ENCODE data around the gene MARCHF10.
"Not testable (repeated sequence)": the region's sequence is repeated elsewhere in the genome, so short reads cannot be mapped to it uniquely, and the experiment has no call there.

Gene MARCHF10, protein sequence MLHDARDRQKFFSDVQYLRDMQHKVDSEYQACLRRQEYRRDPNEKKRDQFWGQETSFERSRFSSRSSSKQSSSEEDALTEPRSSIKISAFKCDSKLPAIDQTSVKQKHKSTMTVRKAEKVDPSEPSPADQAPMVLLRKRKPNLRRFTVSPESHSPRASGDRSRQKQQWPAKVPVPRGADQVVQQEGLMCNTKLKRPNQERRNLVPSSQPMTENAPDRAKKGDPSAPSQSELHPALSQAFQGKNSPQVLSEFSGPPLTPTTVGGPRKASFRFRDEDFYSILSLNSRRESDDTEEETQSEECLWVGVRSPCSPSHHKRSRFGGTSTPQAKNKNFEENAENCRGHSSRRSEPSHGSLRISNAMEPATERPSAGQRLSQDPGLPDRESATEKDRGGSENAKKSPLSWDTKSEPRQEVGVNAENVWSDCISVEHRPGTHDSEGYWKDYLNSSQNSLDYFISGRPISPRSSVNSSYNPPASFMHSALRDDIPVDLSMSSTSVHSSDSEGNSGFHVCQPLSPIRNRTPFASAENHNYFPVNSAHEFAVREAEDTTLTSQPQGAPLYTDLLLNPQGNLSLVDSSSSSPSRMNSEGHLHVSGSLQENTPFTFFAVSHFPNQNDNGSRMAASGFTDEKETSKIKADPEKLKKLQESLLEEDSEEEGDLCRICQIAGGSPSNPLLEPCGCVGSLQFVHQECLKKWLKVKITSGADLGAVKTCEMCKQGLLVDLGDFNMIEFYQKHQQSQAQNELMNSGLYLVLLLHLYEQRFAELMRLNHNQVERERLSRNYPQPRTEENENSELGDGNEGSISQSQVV

DNA sequence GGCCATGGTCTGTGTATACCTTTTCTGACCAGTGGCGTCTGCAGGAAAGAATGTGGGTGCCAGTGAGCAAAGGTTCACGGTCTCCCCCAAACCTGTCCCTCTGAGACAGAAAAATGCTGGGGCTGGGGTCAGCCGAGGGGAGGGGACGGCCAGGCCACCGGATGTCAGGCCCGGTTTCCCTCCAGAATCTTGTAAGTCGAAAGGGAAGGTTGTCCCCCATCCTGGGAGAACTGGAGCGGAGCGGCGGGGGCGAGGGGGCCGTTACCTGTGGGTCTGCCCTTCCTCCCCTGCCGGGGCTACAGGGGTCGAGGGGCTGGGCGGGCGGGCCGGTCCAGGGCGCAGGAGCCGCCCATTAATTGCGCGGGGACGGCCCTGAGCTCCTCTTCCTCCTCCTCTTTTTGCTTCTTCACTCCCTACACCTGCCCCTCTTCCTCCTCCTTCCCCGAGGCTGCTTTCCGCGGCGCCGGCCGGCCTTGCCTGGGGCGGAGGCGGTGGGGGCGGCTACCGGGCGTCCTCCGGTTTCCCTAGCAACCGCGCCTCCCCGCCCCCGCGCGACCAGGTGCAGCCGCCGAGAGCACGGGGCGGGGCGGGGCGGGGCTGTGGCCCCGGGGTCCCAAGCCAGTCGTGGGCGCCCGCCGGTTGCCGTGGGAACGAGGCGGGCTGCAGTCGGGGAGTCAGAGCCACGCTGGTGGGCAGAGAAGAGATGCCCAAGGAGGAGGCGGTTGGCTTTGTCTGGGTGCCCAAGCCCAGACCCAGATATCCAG, at the start of gene MARCHF10:
TSS of gene MARCHF10 (minus strand) at position 503 of the 764 bp plus-strand sequence. CDS start 6,579 bp downstream, outside the sequence.
- peak; percentile 44 for DNase-seq

DNA sequence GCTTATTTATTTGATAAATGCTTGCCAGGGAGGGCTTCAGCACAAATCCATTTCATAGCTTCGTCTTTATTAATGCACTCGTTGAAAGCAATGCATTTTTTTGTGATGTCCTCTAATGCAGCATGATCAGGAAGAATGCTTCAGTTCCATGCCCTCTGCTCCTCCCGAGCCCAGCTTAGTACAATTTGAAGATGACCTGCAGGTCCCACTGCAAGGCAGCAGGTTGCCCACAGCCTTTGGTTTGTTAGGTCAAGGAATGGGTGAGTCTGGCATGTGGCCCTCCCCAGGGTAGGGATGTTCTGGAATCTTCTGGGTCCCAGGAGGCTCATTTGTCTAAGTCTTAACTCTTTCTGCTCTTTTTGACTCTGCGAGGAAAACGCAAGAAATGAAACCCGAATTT, 49.4 kb upstream of the MARCHF10 start:
- DNase-seq: no peak

DNA sequence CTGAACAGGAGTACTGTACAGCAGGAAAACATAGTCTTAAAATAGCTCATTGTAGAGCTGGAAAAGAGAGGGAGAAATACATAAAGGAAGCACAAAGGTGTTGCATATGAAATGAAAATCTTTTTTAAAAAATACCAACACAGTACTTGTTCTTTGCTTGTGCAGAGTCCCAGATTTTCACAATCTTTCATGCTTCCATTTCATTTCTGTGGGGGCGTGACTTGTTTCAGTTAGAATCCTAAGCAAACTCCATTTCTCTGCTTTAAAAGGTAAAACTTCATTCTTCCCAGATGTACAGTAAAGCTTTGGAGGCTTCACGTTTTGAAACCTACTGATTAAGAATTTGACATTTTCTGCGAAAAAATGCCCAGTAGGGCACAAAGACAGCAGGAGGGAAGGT, 48.5 kb upstream of the MARCHF10 start:
- no peak for DNase-seq

DNA sequence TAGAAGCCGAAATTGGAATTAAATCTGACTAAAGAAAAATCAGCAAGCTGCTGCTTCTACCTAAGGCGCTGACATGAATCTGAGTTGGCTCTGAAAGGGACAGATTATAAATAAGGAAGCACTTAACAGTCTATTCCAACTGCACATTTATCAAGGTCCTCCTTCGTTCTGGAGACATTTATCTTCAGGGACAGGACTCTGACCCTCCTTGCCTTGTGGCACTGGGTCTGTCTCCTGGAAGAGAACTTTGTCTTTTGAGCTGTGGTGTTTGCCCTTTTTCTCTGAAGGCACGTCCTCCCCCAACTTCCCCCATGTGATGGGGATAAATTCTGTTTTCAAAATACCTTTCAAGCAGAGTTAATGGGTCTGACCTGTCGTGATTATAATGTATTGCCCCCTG, 47.0 kb upstream of the MARCHF10 start:
- DNase-seq: no peak

DNA sequence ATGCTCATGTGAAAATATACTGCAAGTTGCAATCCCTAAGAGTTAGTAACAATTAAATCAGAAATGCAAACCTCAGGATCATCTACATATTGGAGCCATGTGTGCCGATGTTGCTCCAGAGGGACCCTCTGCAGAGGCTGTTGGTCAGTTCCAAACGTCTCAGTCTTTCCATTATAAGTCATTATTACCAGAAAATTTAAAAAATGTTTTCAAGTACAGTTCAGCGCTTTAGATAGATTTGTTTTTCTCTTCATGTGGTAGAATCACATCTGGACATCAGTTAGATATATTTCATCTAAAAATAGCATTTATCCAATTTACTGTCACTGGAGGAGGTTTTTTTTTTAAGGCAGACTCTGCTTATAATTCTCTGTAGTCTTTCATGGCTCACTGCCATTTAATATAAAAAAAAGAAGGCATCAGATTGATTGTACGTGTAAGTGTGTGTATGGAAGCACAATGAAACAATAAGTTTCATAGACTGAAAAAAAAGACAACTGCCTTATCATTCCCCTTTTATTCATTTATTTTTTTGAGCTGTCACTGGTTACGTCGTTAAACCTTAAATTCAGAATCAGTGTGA, 46.1 kb upstream of the MARCHF10 start:
- no peak for DNase-seq

DNA sequence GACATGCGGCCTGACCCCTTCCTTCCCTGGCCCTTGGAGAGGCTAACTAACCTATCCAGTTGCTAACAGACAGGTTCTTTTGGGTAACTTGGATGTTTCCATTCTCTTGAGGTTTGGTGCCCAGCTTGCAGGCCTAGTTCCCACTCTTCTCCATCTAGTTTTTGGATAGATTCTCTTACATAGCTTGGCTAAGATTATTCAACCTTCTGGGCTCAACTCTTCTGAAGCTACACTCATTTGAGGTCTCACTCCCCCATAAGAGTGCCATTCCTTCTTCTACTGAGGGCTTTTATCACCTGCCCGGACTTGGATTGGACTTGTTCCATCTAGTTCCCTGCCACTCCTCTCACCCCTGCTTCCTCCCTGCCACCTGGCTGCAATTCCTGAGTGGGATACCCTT, 44.1 kb upstream of the MARCHF10 start:
- DNase-seq: no peak

DNA sequence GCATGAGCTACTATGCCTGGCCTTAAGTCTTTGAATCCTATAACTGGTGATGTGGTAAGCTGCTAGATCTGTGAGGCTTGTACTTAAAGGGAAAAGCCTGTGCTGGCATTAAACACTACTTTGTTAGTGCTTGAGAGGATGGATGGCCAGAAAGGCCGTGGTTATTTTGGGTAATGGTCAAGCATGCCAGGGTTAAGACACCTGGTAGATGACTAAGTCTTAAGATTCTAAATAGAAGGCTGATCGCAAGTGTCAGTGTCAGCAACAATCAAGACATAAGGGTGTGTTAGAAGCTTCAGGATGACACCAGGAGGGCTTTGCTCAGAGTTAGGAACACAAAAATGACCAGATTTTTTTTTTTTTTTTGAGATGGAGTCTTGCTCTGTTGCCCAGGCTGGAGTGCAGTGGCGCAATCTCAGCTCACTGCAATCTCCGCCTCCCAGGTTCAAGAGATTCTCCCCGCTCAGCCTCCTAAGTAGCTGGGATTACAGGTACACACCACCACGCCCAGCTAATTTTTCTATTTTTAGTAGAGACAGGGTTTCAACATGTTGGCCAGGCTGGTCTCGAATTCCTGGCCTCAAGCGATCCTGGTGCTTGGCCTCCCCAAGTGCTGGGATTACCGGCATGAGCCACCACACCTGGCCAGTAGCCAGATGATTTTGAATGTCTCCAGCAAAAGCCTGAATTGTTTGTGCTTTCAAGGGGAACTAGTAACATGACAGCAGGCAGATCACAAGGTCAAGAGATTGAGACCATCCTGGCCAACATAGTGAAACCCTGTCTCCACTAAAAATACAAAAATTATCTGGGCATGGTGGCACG, 41.7 kb upstream of the MARCHF10 start:
- DNase-seq: not testable (repeated sequence)

DNA sequence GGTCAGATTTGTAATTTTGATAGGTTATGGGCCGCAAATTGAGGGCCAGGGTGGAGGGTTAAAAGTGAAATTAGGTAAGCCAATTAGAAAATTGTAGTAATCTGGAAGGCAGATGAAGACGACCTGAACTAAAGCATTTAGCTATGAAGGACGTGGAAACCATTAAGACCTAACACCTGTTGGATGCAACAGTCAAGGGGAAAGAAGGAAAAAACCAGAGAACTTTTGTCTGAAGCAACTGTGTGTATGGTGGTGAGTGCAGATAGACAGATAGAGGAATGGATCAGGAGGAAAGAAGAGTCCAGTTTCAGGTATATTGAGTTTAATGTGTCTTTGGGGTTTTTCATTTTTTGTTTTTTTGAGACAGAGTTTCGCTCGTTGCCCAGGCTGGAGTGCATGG, 40.2 kb upstream of the MARCHF10 start:
- DNase-seq: no peak

DNA sequence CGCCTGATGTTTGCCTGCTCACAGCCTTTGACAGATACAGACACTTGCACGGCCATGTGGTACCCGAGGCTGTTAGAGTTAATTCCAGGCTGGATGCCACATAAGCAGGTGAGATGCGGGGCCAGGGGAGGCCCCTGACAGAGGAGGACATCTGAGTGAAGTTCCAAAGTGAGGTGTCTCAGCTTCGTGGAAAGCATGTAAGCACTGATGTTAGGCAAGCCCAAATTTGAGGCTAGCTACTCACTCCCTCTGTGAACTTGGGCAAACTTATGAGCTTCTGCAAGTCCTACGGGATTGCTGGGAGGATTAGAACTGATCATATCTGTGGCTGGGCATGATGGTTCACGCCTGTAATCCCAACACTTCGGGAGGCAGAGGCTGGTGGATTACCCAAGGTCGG, 39.3 kb upstream of the MARCHF10 start:
- DNase-seq: no peak

DNA sequence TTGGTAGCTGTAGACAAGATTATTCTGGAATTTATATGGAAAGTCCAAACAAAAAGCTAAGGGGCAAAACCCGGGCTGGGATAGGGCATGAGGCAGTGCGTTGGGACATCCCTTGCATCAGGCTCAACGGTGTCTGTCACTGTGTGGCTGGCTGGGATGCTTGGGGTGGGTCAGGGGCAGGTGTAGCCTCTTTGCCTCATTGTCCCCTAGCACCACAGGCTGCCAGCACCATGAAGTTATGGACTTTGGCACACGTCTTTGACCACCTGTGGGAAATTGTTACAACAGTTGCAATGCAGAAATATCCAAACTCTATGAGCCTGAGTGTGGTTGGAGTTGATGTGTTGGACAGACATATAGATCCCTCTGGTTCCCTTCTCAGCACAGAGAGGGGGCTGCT, 32.8 kb upstream of the MARCHF10 start:
- no peak for DNase-seq

DNA sequence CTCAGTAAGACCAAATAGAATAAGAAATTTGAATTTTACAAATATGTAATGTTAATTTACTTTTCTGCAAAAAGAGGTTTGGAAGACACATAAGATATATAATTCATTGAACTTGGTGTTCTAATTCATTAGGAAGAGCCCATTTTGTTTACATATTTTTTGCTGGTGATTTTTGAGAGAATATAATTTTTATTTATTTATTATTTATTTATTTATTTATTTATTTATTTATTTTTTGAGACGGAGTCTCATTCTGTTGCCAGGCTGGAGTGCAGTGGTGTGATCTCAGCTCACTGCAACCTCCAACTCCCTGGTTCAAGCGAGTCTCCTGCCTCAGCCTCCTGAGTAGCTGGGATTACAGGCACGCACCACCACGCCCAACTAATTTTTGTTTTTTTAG, 25.7 kb upstream of the MARCHF10 start:
- DNase-seq: not testable (repeated sequence)

DNA sequence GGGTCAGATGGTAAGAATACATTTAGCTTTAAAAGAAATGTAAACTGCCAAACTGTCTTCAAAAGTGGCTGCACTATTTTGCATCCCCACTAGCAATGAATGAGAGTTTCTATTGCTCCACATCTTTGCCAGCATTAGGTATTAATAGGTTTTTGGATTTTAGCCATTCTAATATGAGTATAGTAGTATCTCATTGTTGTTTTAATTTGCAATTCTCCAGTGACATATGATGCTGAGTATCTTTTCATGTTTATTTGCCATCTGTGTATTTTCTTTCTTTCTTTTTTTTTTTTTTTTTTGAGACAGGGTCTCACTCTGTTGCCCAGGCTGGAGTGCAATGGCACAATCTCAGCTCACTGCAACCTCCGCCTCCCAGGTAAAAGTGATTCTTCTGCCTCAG, 24.3 kb upstream of the MARCHF10 start:
- no peak for DNase-seq

DNA sequence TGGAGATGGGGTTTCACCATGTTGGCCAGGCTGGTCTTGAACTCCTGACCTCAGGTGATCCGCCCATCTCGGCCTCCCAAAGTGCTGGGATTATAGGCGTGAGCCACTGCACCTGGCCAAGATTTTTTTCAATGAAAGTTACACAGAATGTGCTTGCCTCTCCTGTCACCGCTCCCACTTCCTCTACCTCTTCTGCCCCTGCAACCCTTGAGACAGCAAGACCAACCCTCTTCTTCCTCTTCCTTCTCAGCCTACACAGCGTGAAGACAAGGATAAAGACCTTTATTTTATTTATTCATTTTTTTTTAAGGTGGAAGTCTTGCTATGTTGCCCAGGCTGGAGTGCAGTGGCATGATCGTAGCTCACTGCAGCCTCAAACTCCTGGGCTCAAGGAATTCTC, 23.0 kb upstream of the MARCHF10 start:
- not testable (repeated sequence) for DNase-seq

DNA sequence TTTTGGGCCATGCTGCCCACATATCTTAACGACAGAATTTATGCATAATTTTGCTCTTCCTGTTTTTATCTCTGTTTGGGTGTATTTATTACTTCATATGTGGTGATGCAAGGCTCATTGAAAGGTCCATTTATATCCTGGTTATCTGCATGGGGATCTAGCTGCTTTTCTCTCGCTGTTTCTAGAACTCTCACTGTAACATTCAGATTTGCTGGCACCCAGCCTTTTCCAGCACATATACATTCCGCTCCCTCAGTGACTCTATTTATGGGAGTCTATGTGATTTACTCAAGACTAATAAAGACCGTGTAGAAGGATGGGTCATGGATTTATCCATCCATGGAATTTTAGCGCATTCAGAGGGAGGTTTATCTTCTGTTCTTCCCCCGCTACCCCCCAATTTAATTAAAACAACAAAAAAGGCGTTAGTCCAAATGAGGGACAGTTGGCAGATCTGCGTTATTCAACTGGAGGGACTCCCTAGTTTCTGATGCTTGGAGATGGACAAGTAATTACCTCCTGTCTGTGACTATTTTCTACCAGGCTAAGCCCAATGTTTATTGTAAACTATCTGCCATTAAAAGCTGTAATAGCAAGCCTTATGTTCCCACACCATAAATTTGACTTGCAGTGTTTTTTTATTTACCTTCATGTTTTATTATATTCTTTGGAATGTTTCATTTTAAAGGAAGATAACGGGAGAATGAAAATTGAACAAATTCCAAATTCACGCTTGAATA, 19.8 kb upstream of the MARCHF10 start:
- no peak for DNase-seq

DNA sequence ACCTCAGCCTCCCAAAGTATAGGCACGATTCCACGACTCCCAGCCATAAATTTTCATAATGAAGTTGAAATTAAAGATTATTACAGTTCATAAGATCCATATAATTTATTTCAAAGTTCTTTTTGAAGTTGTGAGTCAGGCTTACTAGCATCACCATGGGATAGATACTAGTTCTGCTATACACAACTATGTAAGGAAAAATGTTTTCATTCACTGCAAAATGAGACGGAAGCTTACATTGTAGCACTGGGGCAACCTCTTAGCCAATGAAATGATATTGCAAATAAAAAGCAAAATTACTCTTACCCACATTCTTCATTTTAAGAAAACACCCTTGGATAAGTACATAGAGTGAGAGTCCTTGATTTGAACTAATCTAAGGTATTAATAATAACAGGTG, 18.8 kb upstream of the MARCHF10 start:
- no peak for DNase-seq

DNA sequence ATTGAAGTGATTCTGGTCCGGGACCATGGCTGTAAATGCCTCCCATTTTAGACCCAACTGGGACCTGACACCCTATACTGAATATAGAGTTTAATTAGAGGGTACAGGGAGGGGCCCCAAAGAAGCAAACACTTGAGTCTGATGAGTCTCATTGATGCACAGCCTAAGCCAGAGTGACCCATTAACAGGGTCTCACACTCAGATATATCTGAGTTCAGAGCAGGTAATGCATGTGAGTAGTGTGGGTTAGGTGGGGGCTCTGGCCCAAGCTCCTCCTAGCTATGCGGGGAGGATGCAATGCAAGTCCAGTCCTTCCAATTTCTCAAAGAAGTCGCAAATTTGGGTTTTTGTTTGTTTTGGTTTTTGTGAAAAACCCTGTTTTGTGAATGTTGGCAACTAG, 17.1 kb upstream of the MARCHF10 start:
- DNase-seq: no peak

DNA sequence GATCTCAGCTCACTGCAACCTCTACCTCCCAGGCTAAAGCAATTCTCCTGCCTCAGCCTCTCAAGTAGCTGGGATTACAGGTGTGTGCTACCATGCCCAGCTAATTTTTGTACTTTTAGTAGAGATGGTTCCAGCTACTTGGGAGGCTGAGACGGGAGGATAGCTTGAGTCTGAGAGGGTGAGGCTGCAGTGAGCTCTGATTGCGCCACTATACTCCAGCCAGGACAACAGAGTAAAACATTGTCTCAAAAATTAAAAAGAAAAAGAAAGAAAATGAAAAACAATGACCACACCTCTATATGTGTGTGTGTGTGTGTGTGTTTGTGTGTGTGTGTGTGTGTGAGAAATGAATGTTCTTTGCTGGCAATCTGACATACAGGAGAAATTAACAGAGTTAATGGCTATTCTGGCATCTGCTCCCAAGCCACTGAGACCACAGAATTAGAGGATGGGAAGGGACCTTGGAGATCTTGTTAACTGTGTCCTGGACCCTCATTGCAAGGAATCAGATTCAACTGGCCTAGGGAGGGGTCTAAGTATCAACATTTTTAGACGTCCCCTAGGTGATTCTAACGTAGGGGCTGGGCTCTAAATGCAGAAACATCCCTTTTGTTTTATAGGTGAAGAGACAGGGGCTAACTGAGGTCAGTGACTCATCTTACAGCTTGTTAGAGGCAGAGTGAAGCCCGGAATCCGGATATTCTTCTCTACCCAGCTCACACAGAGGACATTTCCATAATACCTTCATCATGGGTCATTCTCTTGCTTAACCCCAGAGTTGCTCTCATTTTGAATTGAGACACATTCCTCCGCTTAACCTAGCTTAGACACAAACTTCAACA, 16.4 kb upstream of the MARCHF10 start:
- DNase-seq: no peak

DNA sequence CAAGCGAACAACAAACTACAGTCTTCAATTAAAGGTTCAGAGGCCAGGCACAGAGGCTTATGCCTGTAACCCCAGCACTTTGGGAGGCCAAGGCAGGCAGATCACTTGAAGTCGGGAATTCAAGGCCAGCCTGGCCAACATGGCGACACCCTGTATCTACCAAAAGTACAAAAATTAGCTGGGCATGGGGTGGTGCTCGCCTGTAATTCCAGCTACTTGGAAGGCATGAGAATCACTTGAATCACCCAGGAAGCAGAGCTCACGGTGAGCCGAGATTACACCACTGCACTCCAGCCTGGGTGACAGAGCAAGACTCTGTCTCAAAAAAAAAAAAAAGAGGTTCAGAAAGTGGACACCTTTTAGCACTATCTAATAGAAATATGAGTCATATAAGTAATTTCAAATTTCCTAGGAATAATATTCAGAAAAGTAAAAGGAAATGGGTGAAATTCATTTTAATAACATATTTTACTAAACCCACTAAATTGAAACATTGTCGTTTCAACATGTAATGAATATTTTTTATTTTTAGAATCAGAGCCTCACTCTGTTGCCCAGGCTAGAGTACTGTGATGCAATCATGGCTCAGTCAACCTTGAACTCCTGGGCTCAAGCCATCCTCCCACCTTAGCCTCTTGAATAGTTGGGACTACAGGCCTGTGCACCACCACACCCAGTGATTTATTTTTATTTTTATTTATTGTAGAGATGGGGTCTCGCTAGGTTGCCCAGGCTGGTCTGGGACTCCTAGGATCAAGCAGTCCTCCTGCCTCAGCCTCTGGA, 15.2 kb upstream of the MARCHF10 start:
- no peak for DNase-seq

DNA sequence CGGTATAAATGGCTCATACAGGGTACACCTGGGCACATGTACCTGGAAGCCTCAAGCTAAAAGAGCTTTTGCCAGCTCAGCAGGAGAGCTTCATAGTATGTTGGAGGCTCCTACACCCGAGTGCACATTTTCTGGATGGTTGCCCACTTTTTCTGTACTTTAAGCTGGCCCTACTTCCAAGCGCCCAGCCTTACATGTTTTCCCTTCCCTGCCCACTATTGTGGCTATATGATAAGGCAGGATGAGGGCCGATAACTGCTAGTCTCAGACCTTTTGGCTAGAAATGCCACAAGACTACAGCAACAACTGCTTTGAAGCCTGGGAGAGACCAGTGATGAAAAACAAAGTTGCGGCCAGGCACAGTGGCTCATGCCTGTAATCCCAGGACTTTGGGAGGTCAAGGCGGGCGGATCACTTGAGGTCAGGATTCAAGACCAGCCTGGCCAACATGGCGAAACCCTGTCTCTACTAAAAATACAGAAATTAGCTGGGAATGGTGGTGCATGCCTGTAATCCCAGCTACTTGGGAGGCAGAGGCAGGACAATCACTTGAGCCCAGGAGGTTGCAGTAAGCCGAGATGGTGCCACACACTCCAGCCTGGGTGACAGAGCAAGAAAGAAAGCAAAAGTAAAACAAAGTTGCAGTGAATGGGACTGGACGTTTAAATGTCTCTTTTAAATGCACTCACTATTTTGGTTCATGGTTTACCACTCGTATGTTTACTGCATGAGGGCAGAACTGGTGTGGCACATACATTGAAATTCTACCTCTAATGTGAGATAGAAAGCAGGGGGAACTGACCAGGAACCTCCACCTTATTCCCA, 14.2 kb upstream of the MARCHF10 start:
- DNase-seq: no peak
